ENCODE data around the gene RGS6. TPM values are rescaled to one million over a fixed set of nuclear protein-coding genes. Genes with fewer than 3 reads are reported as not detected.

The RGS6 gene
- total RNA-seq, 1 donor from 2014 or later, result 0.34 TPM

- Mint-ChIP-seq H3K4me1 (ENCODE audit: low read depth, unreplicated experiment) (no peaks in the 10 kb centered on the region), H3K36me3 (ENCODE audit: low read depth, unreplicated experiment) (no peaks in the 10 kb centered on the region), H3K4me3 (ENCODE audit: unreplicated experiment) (no peak overlapping the region), H3K27me3 (ENCODE audit: low read depth, unreplicated experiment) (peaks cover 11% of the 10 kb centered on the region), H3K27ac (ENCODE audit: unreplicated experiment) (no peak overlapping the region), H3K9me3 (ENCODE audit: unreplicated experiment) (no peaks in the 10 kb centered on the region)
- Histone ChIP-seq H2AFZ (ENCODE audit: low read depth, low read length) (no peak overlapping the region), H3K36me3 (ENCODE audit: insufficient read depth, low read length) (no peaks in the 10 kb centered on the region), H3K4me3 (ENCODE audit: insufficient read depth, low read depth, low read length) (no peak overlapping the region), H3K4me2 (ENCODE audit: low read length) (no peak overlapping the region), H4K20me1 (ENCODE audit: insufficient read depth, low read length) (no peaks in the 10 kb centered on the region), H3K27ac (ENCODE audit: low read depth, low read length) (no peak overlapping the region), H3K9me3 (ENCODE audit: insufficient read depth, low read depth, low read length) (no peaks in the 10 kb centered on the region), H3K79me2 (ENCODE audit: insufficient read depth, low read length) (no peaks in the 10 kb centered on the region), H3K27me3 (ENCODE audit: insufficient read depth, low read length) (peaks cover 8% of the 10 kb centered on the region), H3K4me1 (ENCODE audit: insufficient read depth, low read length) (no peaks in the 10 kb centered on the region), H3K9ac (ENCODE audit: low read length) (no peak overlapping the region)
- DNase-seq (ENCODE audit: low read depth), result no peak
- TF ChIP-seq CTCF (IDR thresholded peaks at IDR 0.05; ENCODE audit: insufficient read depth, low read depth, low read length), result no peak
- TF ChIP-seq EZH2 (IDR thresholded peaks at IDR 0.05; ENCODE audit: insufficient read depth, low read length), result no peak
- no peak for FAIRE-seq
These were observed 27.2 kb upstream of the RGS6 start for GRCh38 chr14:71905031-71905430.

GRCh38 chr14:71905860-71906259, 26.4 kb upstream of the RGS6 start:
- Histone ChIP-seq H3K9ac (ENCODE audit: low read length) (no peak overlapping the region), H3K36me3 (ENCODE audit: insufficient read depth, low read length) (no peaks in the 10 kb centered on the region), H3K9me3 (ENCODE audit: insufficient read depth, low read depth, low read length) (no peaks in the 10 kb centered on the region), H3K4me3 (ENCODE audit: insufficient read depth, low read depth, low read length) (no peak overlapping the region), H2AFZ (ENCODE audit: low read depth, low read length) (no peak overlapping the region), H3K4me1 (ENCODE audit: insufficient read depth, low read length) (no peaks in the 10 kb centered on the region), H3K79me2 (ENCODE audit: insufficient read depth, low read length) (no peaks in the 10 kb centered on the region), H4K20me1 (ENCODE audit: insufficient read depth, low read length) (no peaks in the 10 kb centered on the region), H3K27ac (ENCODE audit: low read depth, low read length) (no peak overlapping the region), H3K27me3 (ENCODE audit: insufficient read depth, low read length) (peaks cover 8% of the 10 kb centered on the region), H3K4me2 (ENCODE audit: low read length) (no peak overlapping the region)
- TF ChIP-seq CTCF (IDR thresholded peaks at IDR 0.05; ENCODE audit: insufficient read depth, low read depth, low read length), result no peak
- no peak for TF ChIP-seq EZH2 (IDR thresholded peaks at IDR 0.05; ENCODE audit: insufficient read depth, low read length)
- FAIRE-seq (no peak), DNase-seq (ENCODE audit: low read depth) (no peak)
- Mint-ChIP-seq H3K4me1 (ENCODE audit: low read depth, unreplicated experiment) (no peaks in the 10 kb centered on the region), H3K27me3 (ENCODE audit: low read depth, unreplicated experiment) (peaks cover 11% of the 10 kb centered on the region), H3K4me3 (ENCODE audit: unreplicated experiment) (no peak overlapping the region), H3K36me3 (ENCODE audit: low read depth, unreplicated experiment) (no peaks in the 10 kb centered on the region), H3K9me3 (ENCODE audit: unreplicated experiment) (no peaks in the 10 kb centered on the region), H3K27ac (ENCODE audit: unreplicated experiment) (no peak overlapping the region)

- Mint-ChIP-seq H3K4me3 (ENCODE audit: unreplicated experiment) (no peak overlapping the region), H3K4me1 (ENCODE audit: low read depth, unreplicated experiment) (no peaks in the 10 kb centered on the region), H3K9me3 (ENCODE audit: unreplicated experiment) (no peaks in the 10 kb centered on the region), H3K27me3 (ENCODE audit: low read depth, unreplicated experiment) (peaks cover 15% of the 10 kb centered on the region), H3K36me3 (ENCODE audit: low read depth, unreplicated experiment) (no peaks in the 10 kb centered on the region), H3K27ac (ENCODE audit: unreplicated experiment) (no peak overlapping the region)
- no peak overlapping the region for H3K4me3 ChIP-seq (ENCODE audit: insufficient read depth, low read depth, low read length)
- H3K36me3 ChIP-seq (ENCODE audit: insufficient read depth, low read length), result no peaks in the 10 kb centered on the region
- no peak for TF ChIP-seq EZH2 (IDR thresholded peaks at IDR 0.05; ENCODE audit: insufficient read depth, low read length)
- TF ChIP-seq CTCF (IDR thresholded peaks at IDR 0.05; ENCODE audit: insufficient read depth, low read depth, low read length), result no peak
- no peaks in the 10 kb centered on the region for H3K9me3 ChIP-seq (ENCODE audit: insufficient read depth, low read depth, low read length)
- H3K27me3 ChIP-seq (ENCODE audit: insufficient read depth, low read length), result peaks cover 10% of the 10 kb centered on the region
- H3K79me2 ChIP-seq (ENCODE audit: insufficient read depth, low read length), result no peaks in the 10 kb centered on the region
- no peak for DNase-seq (ENCODE audit: low read depth)
- FAIRE-seq, result no peak
- no peak overlapping the region for H2AFZ ChIP-seq (ENCODE audit: low read depth, low read length)
- H3K9ac ChIP-seq (ENCODE audit: low read length), result no peak overlapping the region
- no peak overlapping the region for H3K27ac ChIP-seq (ENCODE audit: low read depth, low read length)
- no peaks in the 10 kb centered on the region for H4K20me1 ChIP-seq (ENCODE audit: insufficient read depth, low read length)
- H3K4me1 ChIP-seq (ENCODE audit: insufficient read depth, low read length), result no peaks in the 10 kb centered on the region
- H3K4me2 ChIP-seq (ENCODE audit: low read length), result no peak overlapping the region
These were observed 24.3 kb upstream of the RGS6 start for GRCh38 chr14:71907793-71908515.

All from astrocyte (in vitro differentiated cells and primary cell).